HuH-7.5 (cell line): ENCODE results near the gene DPYSL4.
A peak's percentile ranks its signal among the peaks of the same experiment; 100 is the strongest.
"Not testable (repeated sequence)": the region's sequence is repeated elsewhere in the genome, so short reads cannot be mapped to it uniquely, and the experiment has no call there.

Source experiments
- DNase-seq: peaks from one replicate; pipeline ENCODE4 v3.0.0; 2011; ENCODE audit warnings: low spot score

DPYSL4 gene

DNA sequence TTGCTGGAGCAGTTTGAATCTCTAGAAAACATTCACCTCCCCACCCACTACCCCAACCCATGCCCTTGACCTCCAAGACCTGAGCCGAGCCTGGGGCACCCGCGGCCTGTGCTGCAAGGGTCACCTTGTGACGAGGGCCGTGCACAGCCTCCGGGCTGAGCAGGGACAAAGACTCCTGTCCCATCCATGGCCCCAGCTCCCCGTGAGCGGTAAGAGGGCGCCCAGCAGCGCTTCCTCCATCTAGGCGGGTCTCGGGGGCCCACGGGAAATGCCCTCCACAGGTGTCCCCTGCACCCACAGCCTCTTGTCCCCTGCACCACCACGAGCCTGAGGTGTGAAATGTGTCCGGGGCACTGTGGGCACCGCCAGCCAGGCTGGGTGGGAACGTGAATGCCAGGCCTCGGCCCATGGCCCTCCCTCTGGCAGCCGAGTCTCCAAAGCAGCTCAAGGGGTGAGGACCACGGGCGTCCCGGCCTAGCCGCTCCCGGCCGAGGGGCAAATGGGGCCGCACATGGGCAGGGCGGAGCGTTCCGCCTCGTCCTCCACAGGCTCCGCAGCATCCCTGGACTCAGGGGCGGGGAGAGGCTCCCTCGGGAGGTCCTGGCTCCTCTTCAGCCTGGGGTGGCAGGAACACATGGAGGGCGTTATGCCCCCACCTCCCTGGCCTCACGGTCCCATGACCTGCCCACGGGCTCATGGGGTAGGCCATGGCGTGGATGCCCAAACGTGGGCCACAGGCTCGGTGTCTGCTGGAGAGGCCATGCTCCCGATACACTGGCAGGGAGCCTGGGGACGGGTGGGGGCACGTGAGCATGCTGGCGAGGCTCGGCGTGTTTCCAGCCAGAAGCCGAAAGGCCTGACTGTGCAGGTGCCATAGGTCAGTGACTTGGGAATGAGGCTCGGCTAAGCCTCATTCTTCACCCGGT, 21.1 kb downstream of the DPYSL4 start:
- DNase-seq = no peak

DNA sequence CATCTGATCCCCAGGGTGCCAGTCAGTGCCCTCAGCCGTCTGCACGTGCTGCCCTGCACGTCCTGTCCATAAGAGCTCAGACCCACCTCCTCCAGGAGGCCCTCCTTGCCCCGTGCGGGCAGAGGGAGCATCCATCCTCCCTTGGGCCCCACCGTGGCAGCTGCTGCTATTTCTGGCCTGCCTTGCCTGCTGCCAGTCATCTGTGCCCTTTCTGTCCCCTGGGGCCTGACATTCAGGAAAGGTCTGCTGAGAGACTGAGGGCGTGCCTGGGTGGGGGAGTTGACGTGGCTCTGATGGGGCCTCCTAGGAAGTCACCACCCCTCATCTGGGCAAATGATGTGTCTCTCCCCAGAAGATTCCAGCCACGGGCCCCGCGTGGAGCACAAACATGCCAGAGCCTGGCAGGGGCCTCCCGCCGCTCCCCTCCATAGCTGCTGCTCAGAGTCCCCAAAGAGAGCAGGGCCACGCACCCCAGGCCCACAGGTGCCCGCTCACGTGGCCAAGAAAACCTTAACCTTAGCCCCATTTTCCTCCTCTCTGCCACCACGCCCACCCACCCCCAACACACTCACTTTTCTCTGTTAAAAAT, 21.8 kb downstream of the DPYSL4 start:
- no peak for DNase-seq

DNA sequence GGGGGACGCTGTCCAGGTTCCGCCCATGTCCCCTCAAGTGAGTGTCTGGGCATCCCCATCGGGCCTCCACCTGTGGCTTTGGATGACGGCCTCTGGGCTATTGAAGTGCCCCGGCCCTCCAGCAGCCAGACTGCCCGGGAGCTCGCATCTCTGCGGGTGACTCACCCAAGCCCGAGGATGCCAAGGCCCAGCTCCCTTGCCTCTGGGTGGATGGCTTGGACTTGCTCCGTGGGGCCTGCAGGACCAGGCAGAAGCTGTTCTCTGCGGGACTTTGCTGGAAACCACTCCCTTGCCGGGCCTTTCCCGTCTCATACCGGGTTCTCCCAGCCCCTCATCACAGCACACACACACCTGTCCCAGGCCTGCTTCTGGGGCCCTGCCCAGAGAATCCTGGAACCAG, 22.4 kb downstream of the DPYSL4 start:
- DNase-seq = no peak

GRCh38 chr10:132209978-132210530, 23.3 kb downstream of the DPYSL4 start:
- no peak for DNase-seq

DNA sequence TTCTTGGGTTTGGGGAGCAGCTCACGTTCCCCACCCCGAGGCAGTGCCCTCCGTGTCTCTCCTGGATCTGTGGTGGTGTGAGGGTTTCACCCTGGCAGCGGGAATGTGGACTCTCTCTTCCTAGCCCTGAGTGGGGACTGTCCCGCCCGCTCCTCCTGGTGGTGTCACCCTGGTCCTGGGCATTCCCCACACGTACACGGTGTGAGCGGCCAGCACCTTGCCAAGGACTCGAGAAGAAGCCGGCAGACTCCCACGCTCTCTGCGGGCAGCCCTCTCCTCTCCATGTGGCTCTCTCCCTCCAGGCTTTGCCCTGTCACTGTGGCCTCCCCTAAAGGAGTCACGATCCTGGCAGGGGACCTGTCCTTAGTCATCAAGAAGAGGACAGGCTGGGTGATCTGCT, 24.0 kb downstream of the DPYSL4 start:
- DNase-seq = no peak

- no peak for DNase-seq
Observed at GRCh38 chr10:132211246-132211645, 24.5 kb downstream of the DPYSL4 start.

DNA sequence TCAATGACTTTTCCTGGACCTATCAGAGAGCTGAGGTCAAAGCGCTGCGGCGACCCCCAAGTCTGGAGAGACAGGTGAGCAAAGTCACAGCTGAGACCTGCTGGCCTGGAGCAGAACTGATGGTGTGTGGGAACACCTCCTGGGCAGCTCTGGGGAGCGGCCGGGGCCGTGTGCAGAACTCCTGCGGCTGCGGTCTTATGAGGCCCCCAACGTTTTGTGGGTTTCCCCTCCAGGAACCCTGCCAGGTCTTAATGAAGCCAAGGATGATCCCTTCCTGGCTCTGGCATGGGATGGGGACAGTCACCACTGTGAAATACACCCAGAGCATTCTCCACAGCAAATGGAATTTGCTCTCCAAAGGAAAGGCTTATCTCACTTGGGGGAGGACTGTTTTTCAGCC, 26.1 kb downstream of the DPYSL4 start:
- DNase-seq = no peak

- no peak for DNase-seq
Observed at GRCh38 chr10:132213917-132214316, 27.2 kb downstream of the DPYSL4 start.

GRCh38 chr10:132216441-132216840, 29.7 kb downstream of the DPYSL4 start:
- DNase-seq = not testable (repeated sequence)

GRCh38 chr10:132219486-132219885, 32.7 kb downstream of the DPYSL4 start:
- DNase-seq = no peak

DNA sequence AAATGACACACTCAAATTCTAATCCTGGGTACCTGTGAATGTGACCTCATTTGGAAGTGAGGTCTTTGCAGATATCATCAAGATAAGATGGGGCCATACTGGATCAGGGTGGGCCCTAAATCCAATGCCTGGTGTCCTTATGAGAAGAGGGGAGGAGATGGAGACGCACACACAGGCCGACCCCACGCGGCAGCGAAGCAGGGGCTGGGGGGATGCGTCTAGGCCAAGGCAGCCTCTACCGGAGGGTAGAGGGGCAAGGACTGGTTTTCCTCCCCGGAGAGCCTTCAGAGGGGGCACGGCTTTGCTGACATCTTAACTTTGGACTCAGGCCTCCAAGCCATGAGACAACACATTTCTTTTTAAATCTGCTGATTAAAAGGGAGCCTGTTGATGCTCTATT, 33.3 kb downstream of the DPYSL4 start:
- DNase-seq = no peak

GRCh38 chr10:132220996-132221395, 34.2 kb downstream of the DPYSL4 start:
- not testable (repeated sequence) for DNase-seq

GRCh38 chr10:132222726-132223125, 36.0 kb downstream of the DPYSL4 start:
- no peak for DNase-seq

GRCh38 chr10:132223156-132223590, 36.4 kb downstream of the DPYSL4 start:
- peak; percentile 90 for DNase-seq

DNA sequence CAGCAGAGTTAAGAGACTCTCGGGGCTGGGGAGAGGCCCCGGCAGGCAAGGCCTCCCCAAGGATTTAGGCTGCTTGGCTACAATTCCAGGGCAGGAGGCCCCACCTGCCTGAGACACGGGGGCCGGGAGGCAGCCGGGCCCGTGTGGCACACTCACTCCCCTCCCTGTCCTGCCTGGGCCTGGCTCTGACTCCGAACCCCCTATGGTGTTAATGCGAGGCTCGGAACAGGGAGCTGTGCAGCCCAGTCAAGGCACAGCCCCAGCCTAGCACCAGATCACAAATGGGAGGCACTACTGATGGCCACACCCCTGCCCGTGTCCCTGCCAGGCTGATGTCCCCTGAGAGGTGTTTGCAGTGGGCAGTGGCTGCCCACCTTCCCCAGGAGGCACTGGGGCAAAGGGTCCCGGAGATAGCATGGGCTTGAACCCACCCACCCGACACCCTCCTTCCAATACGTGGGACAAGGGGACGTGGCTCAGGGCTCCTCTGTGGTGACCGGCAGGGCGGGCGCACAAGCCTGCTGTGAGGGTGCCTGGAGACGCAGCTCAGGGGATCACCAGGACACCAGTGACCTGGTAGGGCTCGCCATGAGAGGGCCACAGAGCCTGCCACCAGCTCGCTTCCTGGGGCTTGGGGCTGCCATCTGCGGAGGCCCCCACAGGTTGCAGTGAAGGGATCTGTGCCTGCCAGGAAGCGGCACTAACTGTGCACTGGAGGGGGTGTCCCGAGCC, 37.0 kb downstream of the DPYSL4 start:
- DNase-seq = no peak

GRCh38 chr10:132224343-132225072, 37.8 kb downstream of the DPYSL4 start:
- no peak for DNase-seq

GRCh38 chr10:132225073-132225848, 38.5 kb downstream of the DPYSL4 start:
- no peak for DNase-seq

DNA sequence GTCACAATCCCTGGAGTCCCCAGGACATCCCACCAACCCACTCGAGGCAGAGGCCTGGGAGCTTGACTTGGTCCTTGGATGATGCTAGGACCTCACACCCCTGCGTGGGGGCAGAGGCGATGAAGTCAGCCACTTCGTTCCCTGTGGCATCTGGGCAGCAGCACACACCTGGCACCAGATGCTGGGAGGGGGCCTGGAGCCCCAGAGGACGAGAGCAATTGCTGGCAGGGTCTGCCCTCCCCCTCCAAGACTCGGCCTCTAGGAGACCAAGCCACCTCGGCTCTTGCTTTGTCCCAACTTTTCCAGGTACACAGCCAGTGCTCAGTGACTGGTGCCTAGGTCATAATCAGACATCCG, 39.1 kb downstream of the DPYSL4 start:
- DNase-seq = no peak

- no peak for DNase-seq
Observed at GRCh38 chr10:132226586-132227405, 40.0 kb downstream of the DPYSL4 start.

DNA sequence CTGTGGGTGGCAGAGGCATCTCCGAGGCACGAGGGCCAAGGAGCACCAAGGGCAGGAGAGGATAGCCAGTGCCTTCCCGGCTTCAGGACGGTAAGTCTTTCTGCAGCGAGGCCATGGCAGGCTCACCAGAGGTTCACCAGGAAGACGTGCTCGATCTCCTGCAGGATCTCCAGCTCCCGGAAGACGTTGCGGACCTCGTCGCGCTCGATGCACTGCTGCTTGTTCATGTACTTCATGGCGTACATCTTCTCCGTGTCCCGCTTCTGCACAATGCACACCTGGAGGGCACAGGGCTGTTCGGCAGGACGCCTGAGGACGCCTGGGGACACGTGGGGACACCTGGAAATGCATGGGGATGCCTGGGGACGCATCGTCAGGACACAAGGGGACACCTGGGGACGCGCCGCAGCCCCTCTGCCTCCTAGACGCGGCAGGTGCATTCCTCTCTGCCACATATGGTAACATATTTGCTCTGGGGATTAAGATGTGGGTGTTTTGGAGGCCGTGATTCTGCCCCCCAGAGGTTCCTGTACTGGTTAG, 41.2 kb downstream of the DPYSL4 start:
- DNase-seq = no peak
